ENCODE data around the gene EFCAB6.

GRCh38 chr22:43828998-43829782 is 17.1 kb upstream of the EFCAB6 start:
- TF ChIP-seq CTCF (IDR thresholded peaks at IDR 0.05) (no peak), ZFX (IDR thresholded peaks at IDR 0.05; ENCODE audit: borderline replicate concordance) (no peak)
